Bronchial epithelial cell (primary cell): ENCODE data around the gene SLC1A2. TPM values are rescaled to one million over a fixed set of nuclear protein-coding genes. Genes with fewer than 3 reads are reported as not detected.

Experiments used
- DNase-seq: peaks from one replicate; pipeline ENCODE4 v3.0.0-alpha.2; 2010; ENCODE audit warnings: low read depth
- FAIRE-seq: peaks from 2 replicates; lab custom pipeline; 2011; peaks lifted over from hg19 to GRCh38; lab: Jason Lieb, UNC
- H3K27me3 ChIP-seq: 2 replicates; pipeline ENCODE4 v1.5.1; 2011; ENCODE audit warnings: low read length; ENCODE audit not compliant: control insufficient read depth, insufficient read depth
- H3K36me3 ChIP-seq: 2 replicates; pipeline ENCODE4 v1.5.1; 2011; ENCODE audit warnings: low read length; ENCODE audit not compliant: control insufficient read depth, insufficient read depth
- H3K4me3 ChIP-seq: 2 replicates; pipeline ENCODE4 v1.5.1; 2011; ENCODE audit warnings: mild to moderate bottlenecking, low read depth, low read length, control low read depth
- total RNA-seq: library from RNA; depleted of rRNA; stranded (reverse); fragments of >200 nt; gene quantifications from 2 replicates; pipeline ENCODE4 v1.2.1, GENCODE V29; 2014
- TF ChIP-seq, protein P1 (sequence below): IDR thresholded peaks from 2 replicates; pipeline ENCODE4 v1.5.1; 2011; ENCODE audit warnings: mild to moderate bottlenecking, moderate library complexity, low read length, control low read depth, inconsistent platforms; ENCODE audit not compliant: insufficient read depth, severe bottlenecking

SLC1A2 gene
- total RNA-seq, 1 donor from 2014 or later: under 0.01 TPM

GRCh38 chr11:35354644-35355043 lies 64.7 kb downstream of the SLC1A2 start:
- Histone ChIP-seq H3K36me3 (no peaks in the 10 kb centered on the region), H3K4me3 (no peak overlapping the region), H3K27me3 (no peaks in the 10 kb centered on the region)
- TF ChIP-seq, protein P1, sequence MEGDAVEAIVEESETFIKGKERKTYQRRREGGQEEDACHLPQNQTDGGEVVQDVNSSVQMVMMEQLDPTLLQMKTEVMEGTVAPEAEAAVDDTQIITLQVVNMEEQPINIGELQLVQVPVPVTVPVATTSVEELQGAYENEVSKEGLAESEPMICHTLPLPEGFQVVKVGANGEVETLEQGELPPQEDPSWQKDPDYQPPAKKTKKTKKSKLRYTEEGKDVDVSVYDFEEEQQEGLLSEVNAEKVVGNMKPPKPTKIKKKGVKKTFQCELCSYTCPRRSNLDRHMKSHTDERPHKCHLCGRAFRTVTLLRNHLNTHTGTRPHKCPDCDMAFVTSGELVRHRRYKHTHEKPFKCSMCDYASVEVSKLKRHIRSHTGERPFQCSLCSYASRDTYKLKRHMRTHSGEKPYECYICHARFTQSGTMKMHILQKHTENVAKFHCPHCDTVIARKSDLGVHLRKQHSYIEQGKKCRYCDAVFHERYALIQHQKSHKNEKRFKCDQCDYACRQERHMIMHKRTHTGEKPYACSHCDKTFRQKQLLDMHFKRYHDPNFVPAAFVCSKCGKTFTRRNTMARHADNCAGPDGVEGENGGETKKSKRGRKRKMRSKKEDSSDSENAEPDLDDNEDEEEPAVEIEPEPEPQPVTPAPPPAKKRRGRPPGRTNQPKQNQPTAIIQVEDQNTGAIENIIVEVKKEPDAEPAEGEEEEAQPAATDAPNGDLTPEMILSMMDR: no peak
- FAIRE-seq (no peak), DNase-seq (no peak)

GRCh38 chr11:35352077-35352888 lies 67.1 kb downstream of the SLC1A2 start:
- FAIRE-seq: no peak

GRCh38 chr11:35349897-35350296 lies 69.5 kb downstream of the SLC1A2 start:
- Histone ChIP-seq H3K4me3 (no peak overlapping the region), H3K27me3 (no peaks in the 10 kb centered on the region), H3K36me3 (no peaks in the 10 kb centered on the region)
- DNase-seq (no peak), FAIRE-seq (no peak)
- TF ChIP-seq, protein P1: no peak

More at GRCh38 chr11:35352077-35352888, 67.1 kb downstream of the SLC1A2 start:
- no peaks in the 10 kb centered on the region for H3K36me3 ChIP-seq
- peak; percentile 80 for DNase-seq
- H3K4me3 ChIP-seq: no peak overlapping the region
- no peaks in the 10 kb centered on the region for H3K27me3 ChIP-seq
- TF ChIP-seq, protein P1: no peak

DNA sequence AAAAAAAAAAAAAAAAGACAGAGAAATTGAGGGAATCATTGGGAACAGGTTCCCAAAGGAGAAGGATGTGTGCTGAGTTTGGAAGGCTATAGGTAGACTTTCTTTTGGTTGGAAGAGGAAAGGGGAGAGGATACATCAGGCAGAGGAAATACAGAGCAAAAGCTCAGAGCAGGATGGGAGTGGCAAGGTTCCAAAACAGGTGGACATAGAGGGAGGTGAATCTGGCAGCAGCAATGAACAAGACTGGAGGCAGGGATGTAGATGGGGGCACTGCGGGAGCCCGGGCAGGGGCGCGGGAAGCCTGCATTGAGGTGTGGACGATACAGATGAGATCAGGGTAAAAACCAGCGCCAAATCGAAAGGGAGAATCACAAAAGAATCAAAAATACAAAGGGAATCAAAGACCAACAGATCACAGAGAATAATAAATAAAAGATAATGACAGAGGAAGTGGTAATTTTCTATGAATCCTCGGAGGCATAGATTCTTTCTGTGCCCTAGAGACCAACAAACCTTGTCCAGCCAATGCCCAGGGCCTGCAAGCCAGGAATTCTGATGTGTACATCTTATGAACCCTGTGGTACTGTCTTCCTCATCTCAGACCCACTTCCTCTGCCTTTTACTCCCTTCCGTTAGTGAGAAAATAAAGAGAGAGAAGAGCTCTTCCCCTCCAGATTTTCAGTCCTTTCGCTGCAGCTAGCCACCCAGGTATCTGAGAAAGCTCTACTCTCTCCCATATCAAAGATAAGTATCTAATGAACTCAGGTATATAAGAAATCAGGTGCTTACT lies 70.3 kb downstream of the SLC1A2 start:
- Histone ChIP-seq H3K36me3 (no peaks in the 10 kb centered on the region), H3K4me3 (no peak overlapping the region), H3K27me3 (no peaks in the 10 kb centered on the region)
- no peak for FAIRE-seq
- TF ChIP-seq, protein P1: no peak
- DNase-seq: no peak

DNA sequence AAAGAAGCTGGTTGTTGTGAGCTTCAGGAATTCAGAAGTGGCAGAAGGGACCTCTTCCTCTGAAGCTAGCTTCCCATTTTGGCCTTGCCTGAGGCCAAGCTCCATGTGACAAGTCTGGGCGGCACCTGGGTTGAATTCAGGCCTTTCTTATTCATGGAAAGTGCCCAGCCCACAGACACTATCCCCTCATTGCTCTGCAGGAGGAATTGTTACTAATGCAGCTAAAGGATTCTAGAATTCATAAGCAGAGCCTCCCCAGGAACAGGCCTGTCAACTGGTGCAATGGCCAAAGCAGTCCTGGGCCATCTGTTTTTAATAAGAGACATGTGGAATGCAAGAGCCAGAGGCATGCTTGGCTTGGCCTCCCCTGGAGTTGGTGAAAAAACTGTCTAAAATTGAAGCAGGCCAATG lies 71.4 kb downstream of the SLC1A2 start:
- Histone ChIP-seq H3K36me3 (no peaks in the 10 kb centered on the region), H3K4me3 (no peak overlapping the region), H3K27me3 (no peaks in the 10 kb centered on the region)
- TF ChIP-seq, protein P1: no peak
- no peak for FAIRE-seq
- peak; percentile 45 for DNase-seq
